ENCODE data around the gene LRRC52. TPM values are rescaled to one million over a fixed set of nuclear protein-coding genes. Genes with fewer than 3 reads are reported as not detected.
A peak's percentile ranks its signal among the peaks of the same experiment; 100 is the strongest.

LRRC52 gene
- polyA plus RNA-seq, 1 of the 3 experiments (the other 2 are of a cell fraction) = not detected

- TF ChIP-seq PBX3 (IDR thresholded peaks at IDR 0.05) (no peak), TEAD4 (IDR thresholded peaks at IDR 0.05; ENCODE audit: borderline replicate concordance, insufficient read depth) (peak; percentile 48; the same call in 1 of the 2 replicates), MEF2A (IDR thresholded peaks at IDR 0.05; ENCODE audit: borderline replicate concordance, low read depth) (no peak), ZBTB33 (IDR thresholded peaks at IDR 0.05; ENCODE audit: borderline replicate concordance, low read depth) (no peak), GABPA (IDR thresholded peaks at IDR 0.05; ENCODE audit: low read depth) (0 out of 2 replicates have a peak, but pooled peaks have one; percentile 51), NRF1 (IDR thresholded peaks at IDR 0.05; ENCODE audit: low read depth, low read length) (peak; percentile 52), EP300 (IDR thresholded peaks at IDR 0.05; ENCODE audit: borderline replicate concordance in 1 of 2, low read depth in 1 of 2, low read length in 1 of 2) (peak in 1 of 2 experiments; percentile 12; a peak in 1 of 4 replicates), FOXJ3 (CRISPR knock-in tag; IDR thresholded peaks at IDR 0.05) (no peak), RAD21 (IDR thresholded peaks at IDR 0.05; ENCODE audit: low read length) (no peak)
Observed at GRCh38 chr1:165597883-165598675, 54.3 kb downstream of the LRRC52 start (continued).

- ChIA-PET CTCF (interaction anchor here (0.7 to 16.7 kb wide), 8 partner anchors 99 to 326 kb away, joined by 3 to 277 read pairs (median 4); partner anchors contain the start of gene ALDH9A1), POLR2A (interaction anchor here (0.6 kb wide), 1 partner anchor 331 kb away, joined by 3 read pairs; no protein-coding TSS in a partner anchor)
- Histone ChIP-seq H3K9me3 (no peaks in the 10 kb centered on the region), H3K27ac (ENCODE audit: low read depth in 2 of 2, low read length in 1 of 2) (peak overlapping the region; percentile 84 to 85), H3K27me3 (ENCODE audit: insufficient read depth) (0 out of 2 replicates have a peak, but pooled peaks cover under 1% of the 10 kb centered on the region), H3K79me2 (ENCODE audit: insufficient read depth) (no peaks in the 10 kb centered on the region), H4K20me1 (ENCODE audit: insufficient read depth) (no peaks in the 10 kb centered on the region), H3K9me2 (no peaks in the 10 kb centered on the region), H3K4me3 (ENCODE audit: low read depth in 2 of 2, low read length in 1 of 2) (peak overlapping the region; percentile 68 to 80), H3K4me2 (peak overlapping the region; percentile 87), H2AFZ (ENCODE audit: low read depth) (peak overlapping the region; percentile 97), H3K36me3 (replicated peaks in 1 of 2; ENCODE audit: control insufficient read depth in 1 of 2, insufficient read depth in 2 of 2, low read length in 1 of 2) (no peaks in the 10 kb centered on the region), H3K4me1 (ENCODE audit: control insufficient read depth in 1 of 2, insufficient read depth in 2 of 2, low read depth in 1 of 2, low read length in 1 of 2) (peaks cover 5% of the 10 kb centered on the region in 2 experiments; a peak in 3 of 4 replicates), H3K9ac (peak overlapping the region; percentile 77), H3F3A (replicated peaks; ENCODE audit: insufficient read depth) (no peaks in the 10 kb centered on the region)
- no peak for DNase-seq
- TF ChIP-seq NRF1 (IDR thresholded peaks at IDR 0.05; ENCODE audit: low read depth, low read length) (no peak), RXRA (IDR thresholded peaks at IDR 0.05; ENCODE audit: borderline replicate concordance, low read depth) (no peak), TAF1 (IDR thresholded peaks at IDR 0.05; ENCODE audit: borderline replicate concordance, low read depth, low read length) (no peak), RCOR1 (IDR thresholded peaks at IDR 0.05; ENCODE audit: low read length) (no peak), CHD2 (IDR thresholded peaks at IDR 0.05; ENCODE audit: low read length, partially characterized antibody) (no peak), NFIC (IDR thresholded peaks at IDR 0.05; ENCODE audit: borderline replicate concordance) (no peak), POLR2AphosphoS5 (IDR thresholded peaks at IDR 0.05; ENCODE audit: low read depth, low read length) (no peak), TCF12 (IDR thresholded peaks at IDR 0.05) (no peak), ELF1 (IDR thresholded peaks at IDR 0.05) (no peak), GABPA (IDR thresholded peaks at IDR 0.05; ENCODE audit: low read depth) (no peak), CTCF (IDR thresholded peaks at IDR 0.05) (no peak), RAD21 (IDR thresholded peaks at IDR 0.05; ENCODE audit: low read length) (no peak)
- 46% methylated on average over 3 of the region's 3 CpGs for WGBS (ENCODE audit: low lambda C conversion rate)
Observed at GRCh38 chr1:165598676-165599059, 54.9 kb downstream of the LRRC52 start.

All from SK-N-SH (cell line).